GM21576 (cell line): Measurements from ENCODE around the gene HDX.
"Not testable (repeated sequence)": the region's sequence is repeated elsewhere in the genome, so short reads cannot be mapped to it uniquely, and the experiment has no call there.

Experiments used
- ATAC-seq: cut with Tn5 transposase; IDR thresholded peaks from one replicate; pipeline ENCODE4 v1.9.1; 2021; ENCODE audit warnings: mild to moderate bottlenecking, moderate library complexity; ENCODE audit not compliant: unreplicated experiment

HDX gene

DNA sequence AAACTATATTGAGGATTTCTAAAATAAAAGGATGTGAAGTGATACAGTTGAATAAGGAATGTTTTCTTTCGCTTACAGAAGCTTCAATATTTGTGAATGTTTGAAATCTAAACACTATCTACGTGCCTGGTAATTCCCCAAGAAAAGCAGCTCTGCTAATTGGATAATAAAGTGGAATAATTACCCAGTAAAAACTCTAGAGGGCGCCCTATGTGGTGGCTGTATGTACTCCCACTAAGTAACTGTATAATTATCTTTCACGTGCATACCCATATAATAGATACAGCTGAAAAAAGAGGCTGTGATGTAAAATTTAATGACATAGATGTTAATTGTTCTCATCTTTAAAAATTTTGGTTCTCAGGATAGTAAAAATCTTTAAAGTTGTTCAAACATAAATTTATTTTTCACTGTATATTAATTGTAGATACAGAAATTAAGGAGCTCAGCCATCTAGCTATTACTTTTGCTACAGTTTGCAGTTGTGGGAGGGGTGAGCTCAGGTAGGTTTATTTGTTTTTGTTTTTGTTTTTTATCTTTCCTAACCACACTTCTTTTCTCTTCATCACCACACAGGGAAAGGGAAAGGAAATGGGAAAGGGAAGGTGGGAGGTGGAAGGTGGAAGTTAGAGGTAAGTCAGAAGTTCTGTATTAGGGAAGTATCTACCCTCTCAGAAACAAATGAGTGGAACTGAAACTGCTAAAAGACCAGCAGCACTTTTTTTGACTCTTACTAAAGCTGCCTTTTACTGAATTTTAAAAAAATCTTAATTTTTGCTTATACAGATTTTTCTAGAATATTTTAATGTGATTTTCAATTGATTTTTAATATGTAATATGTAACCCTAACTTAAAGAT is 162.5 kb downstream of the HDX start:
- peak; percentile 82 for ATAC-seq

DNA sequence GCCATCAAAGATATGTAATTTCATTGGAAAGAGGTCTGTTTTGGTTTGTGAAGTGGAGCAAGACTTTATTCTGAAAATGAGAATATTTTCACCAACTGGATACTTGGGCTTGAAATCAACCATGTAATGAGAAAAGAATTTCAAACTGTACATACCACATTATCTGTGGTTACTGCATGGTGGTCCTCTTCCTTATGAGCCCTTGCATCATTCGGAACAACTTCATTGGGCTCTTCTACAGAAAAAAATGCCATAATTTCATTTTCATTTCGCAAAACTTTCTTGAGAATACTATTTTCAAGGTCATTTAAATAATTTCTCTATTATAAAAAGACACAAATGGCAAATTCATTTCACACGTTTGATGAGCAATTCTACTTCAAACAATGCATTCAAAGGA is 165.6 kb downstream of the HDX start:
- no peak for ATAC-seq

DNA sequence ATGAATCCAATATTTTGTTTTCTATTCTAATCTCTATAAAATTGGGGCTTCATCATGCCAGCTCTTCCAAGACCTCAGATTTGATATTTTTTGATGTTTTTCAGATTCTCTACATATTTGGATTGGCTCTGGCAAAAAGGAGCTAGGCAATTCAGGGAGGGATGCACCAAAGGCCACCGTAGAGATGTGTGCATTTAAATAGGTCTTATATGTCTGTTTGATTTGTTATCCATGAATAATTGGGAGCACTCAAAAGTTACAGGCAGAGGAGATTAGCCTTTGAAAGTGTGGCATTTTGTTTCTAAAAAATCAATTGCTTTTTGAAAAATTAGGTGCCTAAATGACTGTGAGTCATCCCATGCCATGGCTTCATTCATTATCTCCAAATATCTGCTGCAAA is 167.1 kb downstream of the HDX start:
- no peak for ATAC-seq

DNA sequence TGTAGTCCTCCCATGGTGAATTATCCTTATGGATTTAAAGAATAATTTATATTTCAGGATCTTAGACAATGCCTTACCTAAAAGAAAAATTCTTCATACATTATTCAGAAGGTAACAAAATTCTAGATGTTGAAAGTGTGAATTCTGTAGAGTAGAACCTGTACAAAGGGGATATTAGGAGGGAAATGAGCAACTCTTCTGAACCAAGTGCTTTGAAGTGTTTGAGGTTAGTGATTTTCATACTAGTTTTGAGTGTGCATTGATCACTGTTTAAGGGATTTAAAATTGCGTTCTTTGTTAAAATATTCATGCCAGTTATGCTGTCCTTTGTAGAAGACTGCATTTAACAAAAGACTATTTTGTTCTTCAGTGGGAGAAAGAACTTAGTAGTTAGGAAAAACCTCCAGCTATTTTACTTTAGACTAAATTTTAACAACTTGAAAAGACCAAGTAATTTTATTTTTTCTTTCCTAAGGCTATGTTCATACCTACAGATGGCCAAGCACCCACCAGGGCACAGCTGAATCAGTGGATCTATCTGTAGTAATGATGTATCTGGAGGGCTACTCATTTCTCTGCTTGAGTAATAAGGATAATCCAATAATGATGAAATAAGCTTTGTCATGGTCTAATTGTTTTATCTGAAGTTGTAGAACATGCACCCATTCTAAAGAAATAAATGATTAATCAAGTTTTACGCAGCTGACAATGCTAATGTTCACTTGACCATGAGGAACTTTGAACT is 180.0 kb downstream of the HDX start:
- no peak for ATAC-seq

DNA sequence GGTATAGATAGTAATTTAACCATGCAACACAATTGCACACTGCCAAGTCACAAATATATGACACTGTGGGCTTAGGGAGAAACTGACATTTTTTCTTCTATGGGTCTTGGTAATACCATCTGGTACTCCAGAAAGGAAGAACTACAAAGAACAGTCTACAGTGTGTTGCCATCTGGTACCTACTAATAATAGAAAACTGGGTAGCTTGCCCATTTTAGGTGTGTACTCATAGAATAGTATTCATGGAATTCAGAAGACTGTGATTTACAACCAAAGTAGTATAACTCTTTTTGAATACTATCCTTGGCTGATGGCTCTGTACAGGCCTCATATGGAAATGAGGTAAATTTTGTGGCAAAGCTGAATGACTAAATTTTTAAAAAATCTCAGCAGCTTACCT is 181.6 kb downstream of the HDX start:
- no peak for ATAC-seq

DNA sequence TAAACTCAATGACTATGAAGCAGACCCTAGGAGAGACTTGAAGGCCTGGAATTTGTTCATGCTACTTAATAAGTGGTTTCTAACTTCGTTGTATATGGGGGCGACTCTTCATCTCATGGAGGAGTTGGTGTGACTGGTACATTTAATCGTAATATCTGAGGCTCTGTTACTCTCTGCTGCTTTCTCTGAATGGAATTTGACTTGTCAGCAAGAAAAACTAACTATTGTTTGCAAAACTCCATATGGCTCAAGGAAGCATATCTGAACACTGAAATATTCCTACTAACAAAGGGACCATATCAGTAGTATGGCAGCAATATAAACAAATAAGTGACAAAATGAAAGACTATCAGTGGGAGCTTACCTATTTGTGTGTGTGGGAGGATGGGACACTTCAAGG is 182.2 kb downstream of the HDX start:
- no peak for ATAC-seq

DNA sequence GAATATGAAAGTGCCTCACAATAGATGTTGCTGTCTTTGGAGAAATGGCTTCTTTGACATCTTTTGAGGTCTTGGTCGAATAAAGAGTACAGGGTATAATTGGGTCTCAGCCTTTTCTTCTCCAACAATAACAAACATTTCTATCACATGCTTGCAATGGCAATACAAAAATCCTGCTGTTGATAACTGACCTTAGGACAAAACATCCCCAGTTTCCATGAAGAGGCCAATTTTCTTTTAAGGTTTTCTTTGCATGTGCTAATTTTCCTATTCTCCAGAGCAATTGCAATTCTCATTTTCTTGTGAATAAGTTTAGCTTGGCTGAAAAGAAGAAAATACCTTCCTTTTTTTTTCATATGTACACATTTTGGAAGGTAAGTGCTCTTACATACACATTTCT is 183.6 kb downstream of the HDX start:
- ATAC-seq: no peak

DNA sequence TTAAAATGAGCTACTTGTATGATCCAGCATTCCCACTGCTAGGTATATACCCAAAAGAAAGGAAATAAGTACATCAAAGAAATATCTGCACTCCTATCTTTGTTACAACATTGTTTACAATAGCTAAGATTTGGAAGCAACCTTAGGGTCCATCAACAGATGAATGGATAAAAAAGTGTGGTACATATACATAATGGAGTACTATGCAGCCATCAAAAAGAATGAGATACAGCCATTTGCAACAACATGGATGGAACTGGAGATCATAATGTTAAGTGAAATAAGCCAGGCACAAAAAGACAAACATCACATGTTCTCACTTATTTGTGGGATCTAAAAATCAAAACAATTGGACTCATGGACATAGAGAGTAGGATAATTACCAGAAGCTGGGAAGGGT is 186.3 kb downstream of the HDX start:
- not testable (repeated sequence) for ATAC-seq
